ENCODE data around the gene AP4S1.
"Not testable (repeated sequence)": the region's sequence is repeated elsewhere in the genome, so short reads cannot be mapped to it uniquely, and the experiment has no call there.

AP4S1 gene

DNA sequence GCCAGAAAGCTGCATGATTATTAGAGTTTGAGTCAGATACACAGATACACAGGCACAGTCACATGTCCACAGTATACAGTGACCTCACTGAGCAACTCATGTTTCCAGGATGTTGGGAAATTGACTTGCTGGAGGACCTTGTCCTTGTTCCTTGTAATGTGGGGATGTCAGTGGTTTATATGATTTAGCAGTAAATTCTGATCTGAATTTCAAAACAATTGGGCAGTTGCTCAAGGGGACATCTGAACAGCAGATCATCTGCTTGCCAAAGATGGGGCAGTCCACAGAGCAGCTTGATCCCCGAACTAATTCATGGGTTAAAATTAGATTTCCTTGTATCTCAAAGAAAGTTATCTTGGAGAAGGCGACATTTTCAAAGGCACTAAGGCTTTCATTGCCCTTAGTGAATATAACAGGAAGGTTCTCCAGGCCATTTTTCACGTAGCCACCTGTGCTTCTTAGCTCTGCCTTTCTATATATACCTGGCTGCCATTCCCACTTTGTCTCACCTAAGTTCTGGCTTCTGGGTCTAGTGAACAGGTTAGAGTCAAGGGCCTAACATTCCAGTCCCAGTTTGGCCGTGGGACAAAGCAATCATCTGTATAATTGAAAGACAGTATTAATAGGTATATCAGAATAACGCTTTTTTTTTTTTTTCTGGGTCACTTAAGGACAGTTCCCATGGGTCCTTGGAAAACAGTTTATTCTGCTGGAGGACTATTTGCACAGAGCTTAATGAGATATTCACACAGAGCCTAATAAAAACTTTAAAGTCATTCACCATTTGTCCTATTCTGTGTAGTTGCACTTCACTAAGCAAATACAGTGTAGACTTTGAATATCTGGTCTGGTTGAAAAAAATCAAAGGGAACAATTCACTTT is 65.7 kb downstream of the AP4S1 start:
- TF ChIP-seq YY1 (IDR thresholded peaks at IDR 0.05; ENCODE audit: insufficient read depth, insufficient read length) (no peak), ZNF274 (IDR thresholded peaks at IDR 0.05; ENCODE audit: low read depth, low read length) (no peak), SUZ12 (IDR thresholded peaks at IDR 0.05; ENCODE audit: extremely low read depth, insufficient read depth, insufficient read length) (no peak)
- Histone ChIP-seq H3K4me1 (ENCODE audit: insufficient read depth, insufficient read length) (no peaks in the 10 kb centered on the region), H3K9ac (ENCODE audit: insufficient read length, low read depth) (no peak overlapping the region), H3K36me3 (ENCODE audit: insufficient read depth, insufficient read length, low read length) (peaks cover 2% of the 10 kb centered on the region), H3K9me3 (ENCODE audit: insufficient read depth, low read length) (no peaks in the 10 kb centered on the region), H3K27me3 (ENCODE audit: insufficient read depth, insufficient read length) (no peaks in the 10 kb centered on the region), H3K4me3 (ENCODE audit: insufficient read length, low read depth) (no peak overlapping the region)
- no peak for DNase-seq (ENCODE audit: low read depth, low spot score)

DNA sequence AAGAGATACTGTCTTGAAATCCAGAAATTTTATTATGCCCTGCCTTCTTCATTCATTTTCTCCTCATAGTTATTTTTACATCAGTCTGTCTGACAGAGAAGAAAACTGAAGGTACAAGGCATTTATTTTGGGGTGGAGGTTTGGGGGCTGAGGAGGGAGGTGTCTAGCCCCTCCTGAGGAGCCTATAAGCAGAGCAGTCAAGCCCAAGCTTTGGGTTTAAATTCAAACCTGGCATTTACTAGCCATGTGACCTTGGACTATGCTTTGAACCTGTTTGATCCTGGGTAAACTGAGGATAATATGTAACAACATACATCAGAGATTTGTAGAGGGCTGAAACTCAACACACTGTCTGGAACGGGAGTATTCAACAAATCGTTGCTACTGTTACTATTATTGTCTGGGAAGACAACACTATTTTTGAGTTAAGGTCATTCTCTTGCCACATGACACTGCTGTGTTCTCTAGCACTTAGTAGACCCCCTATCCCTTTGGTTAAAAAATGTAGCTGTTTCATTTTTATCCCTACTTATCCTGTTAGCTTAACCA is 66.8 kb downstream of the AP4S1 start:
- H3K4me3 ChIP-seq (ENCODE audit: insufficient read length, low read depth) = no peak overlapping the region
- H3K4me1 ChIP-seq (ENCODE audit: insufficient read depth, insufficient read length) = no peaks in the 10 kb centered on the region
- TF ChIP-seq ZNF274 (IDR thresholded peaks at IDR 0.05; ENCODE audit: low read depth, low read length) (no peak), YY1 (IDR thresholded peaks at IDR 0.05; ENCODE audit: insufficient read depth, insufficient read length) (no peak), SUZ12 (IDR thresholded peaks at IDR 0.05; ENCODE audit: extremely low read depth, insufficient read depth, insufficient read length) (no peak)
- H3K9me3 ChIP-seq (ENCODE audit: insufficient read depth, low read length) = no peaks in the 10 kb centered on the region
- H3K36me3 ChIP-seq (ENCODE audit: insufficient read depth, insufficient read length, low read length) = peaks cover 5% of the 10 kb centered on the region
- no peaks in the 10 kb centered on the region for H3K27me3 ChIP-seq (ENCODE audit: insufficient read depth, insufficient read length)
- H3K9ac ChIP-seq (ENCODE audit: insufficient read length, low read depth) = no peak overlapping the region
- no peak for DNase-seq (ENCODE audit: low read depth, low spot score)

DNA sequence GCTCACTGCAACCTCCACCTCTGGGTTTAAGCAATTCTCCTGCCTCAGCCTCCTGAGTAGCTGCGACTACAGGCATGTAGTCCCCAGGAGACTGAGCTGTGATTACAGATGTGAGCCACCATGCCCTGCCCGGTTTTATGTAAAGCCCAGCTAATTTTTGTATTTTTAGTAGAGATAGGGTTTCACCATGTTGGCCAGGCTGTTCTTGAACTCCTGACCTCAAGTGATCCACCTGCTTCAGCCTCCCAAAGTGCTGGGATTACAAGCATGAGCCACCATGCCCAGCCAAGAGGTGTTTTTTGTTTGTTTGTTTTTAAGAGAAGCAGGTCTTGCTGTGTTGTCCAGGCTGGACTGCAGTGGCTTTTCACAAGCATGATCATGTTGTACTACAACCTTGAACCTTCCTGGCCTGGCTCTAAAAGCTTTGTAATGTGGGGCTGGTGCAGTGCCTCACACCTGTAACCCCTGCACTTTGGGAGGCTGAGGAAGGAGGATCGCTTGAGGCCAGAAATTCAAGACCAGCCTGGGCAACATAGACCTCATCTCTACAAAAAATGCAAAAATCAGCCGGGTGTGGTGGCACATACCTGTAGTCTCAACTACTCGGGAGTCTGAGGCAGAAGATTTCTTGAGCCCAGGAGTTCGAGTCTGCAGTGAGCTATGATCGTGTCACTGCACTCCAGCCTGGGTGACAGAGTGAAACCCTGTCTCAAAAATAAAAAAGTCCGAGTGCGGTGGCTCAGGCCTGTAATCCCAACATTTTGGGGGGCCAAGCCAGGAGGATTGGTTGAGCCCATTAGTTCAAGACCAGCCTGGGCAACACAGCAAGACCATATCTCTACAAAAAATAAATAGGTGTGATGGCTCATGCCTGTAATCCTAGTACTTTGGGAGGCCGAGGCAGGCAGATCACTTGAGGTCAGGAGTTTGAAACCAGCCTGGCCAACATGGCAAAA is 68.7 kb downstream of the AP4S1 start:
- DNase-seq (ENCODE audit: low read depth, low spot score); H3K9ac ChIP-seq (ENCODE audit: insufficient read length, low read depth); H3K9me3 ChIP-seq (ENCODE audit: insufficient read depth, low read length); H3K27me3 ChIP-seq (ENCODE audit: insufficient read depth, insufficient read length); H3K4me1 ChIP-seq (ENCODE audit: insufficient read depth, insufficient read length); H3K4me3 ChIP-seq (ENCODE audit: insufficient read length, low read depth): not testable (repeated sequence)
- H3K36me3 ChIP-seq (ENCODE audit: insufficient read depth, insufficient read length, low read length) = peaks cover 12% of the 10 kb centered on the region

DNA sequence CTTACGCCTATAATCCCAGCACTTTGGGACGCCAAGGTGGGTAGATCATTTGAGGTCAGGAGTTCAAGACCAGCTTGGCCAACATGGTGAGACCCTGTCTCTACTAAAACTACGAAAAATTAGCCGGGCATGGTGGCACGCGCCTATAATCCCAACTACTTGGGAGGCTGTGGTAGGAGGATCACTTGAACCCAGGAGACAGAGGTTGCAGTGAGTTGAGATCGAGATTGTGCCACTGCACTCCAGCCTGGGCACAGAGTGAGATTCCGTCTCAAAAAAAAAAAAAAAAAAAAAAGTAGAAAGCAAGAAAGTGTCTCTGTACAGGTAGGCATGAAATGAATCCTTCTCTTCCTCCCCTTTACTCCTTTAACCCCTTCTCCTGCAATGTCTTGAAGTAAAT is 70.4 kb downstream of the AP4S1 start:
- not testable (repeated sequence) for H3K4me3 ChIP-seq (ENCODE audit: insufficient read length, low read depth); H3K9me3 ChIP-seq (ENCODE audit: insufficient read depth, low read length); H3K27me3 ChIP-seq (ENCODE audit: insufficient read depth, insufficient read length); H3K9ac ChIP-seq (ENCODE audit: insufficient read length, low read depth); H3K4me1 ChIP-seq (ENCODE audit: insufficient read depth, insufficient read length); DNase-seq (ENCODE audit: low read depth, low spot score)
- peaks cover 27% of the 10 kb centered on the region for H3K36me3 ChIP-seq (ENCODE audit: insufficient read depth, insufficient read length, low read length)

DNA sequence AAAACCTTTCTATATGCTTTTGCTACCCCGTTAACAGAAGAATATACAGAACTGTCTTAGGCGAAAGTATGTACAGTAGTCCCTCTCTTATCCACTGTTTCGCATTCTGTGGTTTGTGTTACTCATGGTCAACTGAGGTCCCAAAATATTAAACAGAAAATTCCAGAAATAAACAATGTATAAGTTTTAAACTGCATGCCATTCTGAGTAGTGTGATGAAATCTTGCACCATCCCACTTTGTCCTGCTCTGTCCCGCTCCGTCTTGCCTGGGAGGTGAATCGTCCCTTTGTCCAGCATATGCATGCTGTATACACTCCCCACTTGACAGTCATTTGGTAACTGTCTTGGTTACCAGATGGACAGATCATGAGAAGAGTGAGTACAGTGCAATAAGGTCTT is 70.8 kb downstream of the AP4S1 start:
- no peak for DNase-seq (ENCODE audit: low read depth, low spot score)
- Histone ChIP-seq H3K9me3 (ENCODE audit: insufficient read depth, low read length) (no peaks in the 10 kb centered on the region), H3K4me1 (ENCODE audit: insufficient read depth, insufficient read length) (no peaks in the 10 kb centered on the region), H3K9ac (ENCODE audit: insufficient read length, low read depth) (no peak overlapping the region), H3K4me3 (ENCODE audit: insufficient read length, low read depth) (no peak overlapping the region), H3K36me3 (ENCODE audit: insufficient read depth, insufficient read length, low read length) (peaks cover 31% of the 10 kb centered on the region), H3K27me3 (ENCODE audit: insufficient read depth, insufficient read length) (no peaks in the 10 kb centered on the region)
- TF ChIP-seq SUZ12 (IDR thresholded peaks at IDR 0.05; ENCODE audit: extremely low read depth, insufficient read depth, insufficient read length) = no peak
- TF ChIP-seq YY1 (IDR thresholded peaks at IDR 0.05; ENCODE audit: insufficient read depth, insufficient read length) = no peak
- TF ChIP-seq ZNF274 (IDR thresholded peaks at IDR 0.05; ENCODE audit: low read depth, low read length) = no peak

DNA sequence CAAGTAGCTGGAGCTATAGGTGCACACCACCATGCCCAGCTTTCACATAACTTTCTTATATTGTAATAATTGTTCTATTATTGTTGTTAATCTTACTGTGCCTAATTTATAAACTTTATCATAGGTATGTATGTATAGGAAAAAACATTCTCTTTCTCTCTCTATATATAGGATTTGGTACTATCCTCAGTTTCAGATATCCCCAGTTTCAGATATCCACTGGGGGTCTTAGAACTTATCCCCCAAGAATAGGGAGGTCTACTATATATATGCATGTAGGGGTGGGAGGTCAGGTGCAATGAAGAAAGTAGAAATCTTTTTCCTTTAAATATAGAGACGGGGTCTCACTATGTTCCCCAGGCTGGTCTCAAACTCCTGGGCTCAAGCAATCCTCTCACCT is 71.6 kb downstream of the AP4S1 start:
- H3K9ac ChIP-seq (ENCODE audit: insufficient read length, low read depth) = no peak overlapping the region
- H3K36me3 ChIP-seq (ENCODE audit: insufficient read depth, insufficient read length, low read length) = peaks cover 32% of the 10 kb centered on the region
- H3K27me3 ChIP-seq (ENCODE audit: insufficient read depth, insufficient read length) = no peaks in the 10 kb centered on the region
- H3K9me3 ChIP-seq (ENCODE audit: insufficient read depth, low read length) = no peaks in the 10 kb centered on the region
- no peaks in the 10 kb centered on the region for H3K4me1 ChIP-seq (ENCODE audit: insufficient read depth, insufficient read length)
- TF ChIP-seq YY1 (IDR thresholded peaks at IDR 0.05; ENCODE audit: insufficient read depth, insufficient read length) (no peak), ZNF274 (IDR thresholded peaks at IDR 0.05; ENCODE audit: low read depth, low read length) (no peak), SUZ12 (IDR thresholded peaks at IDR 0.05; ENCODE audit: extremely low read depth, insufficient read depth, insufficient read length) (no peak)
- H3K4me3 ChIP-seq (ENCODE audit: insufficient read length, low read depth) = no peak overlapping the region
- DNase-seq (ENCODE audit: low read depth, low spot score) = no peak

DNA sequence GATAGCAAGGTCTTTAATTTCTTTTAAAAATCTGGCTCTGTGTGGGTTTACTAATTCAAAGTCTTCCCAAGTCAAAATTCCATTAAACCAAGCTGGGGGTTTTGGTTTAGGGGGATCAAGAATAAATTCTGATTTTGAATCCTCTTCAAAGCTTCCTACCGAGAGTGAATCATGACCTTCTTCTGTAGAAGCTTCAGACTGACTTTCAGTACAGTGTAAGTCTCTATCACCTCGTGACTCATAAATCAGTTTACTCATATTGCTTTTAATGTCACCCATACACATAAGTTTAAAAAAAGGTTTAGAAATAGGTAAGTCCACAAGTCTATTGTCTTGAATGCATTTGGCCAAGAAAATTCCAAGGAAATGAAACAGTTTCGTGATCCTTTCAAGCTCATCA is 81.3 kb downstream of the AP4S1 start:
- TF ChIP-seq SUZ12 (IDR thresholded peaks at IDR 0.05; ENCODE audit: extremely low read depth, insufficient read depth, insufficient read length) (no peak), YY1 (IDR thresholded peaks at IDR 0.05; ENCODE audit: insufficient read depth, insufficient read length) (no peak), ZNF274 (IDR thresholded peaks at IDR 0.05; ENCODE audit: low read depth, low read length) (no peak)
- no peaks in the 10 kb centered on the region for H3K27me3 ChIP-seq (ENCODE audit: insufficient read depth, insufficient read length)
- H3K36me3 ChIP-seq (ENCODE audit: insufficient read depth, insufficient read length, low read length) = peaks cover 76% of the 10 kb centered on the region
- no peaks in the 10 kb centered on the region for H3K4me1 ChIP-seq (ENCODE audit: insufficient read depth, insufficient read length)
- H3K9ac ChIP-seq (ENCODE audit: insufficient read length, low read depth) = no peak overlapping the region
- DNase-seq (ENCODE audit: low read depth, low spot score) = no peak
- no peak overlapping the region for H3K4me3 ChIP-seq (ENCODE audit: insufficient read length, low read depth)
- H3K9me3 ChIP-seq (ENCODE audit: insufficient read depth, low read length) = no peaks in the 10 kb centered on the region

All from NT2/D1 (cell line).